Activated naive CD4-positive, alpha-beta T cell treated with anti-CD3 and anti-CD28 coated beads, Interleukin-2, amount 10 ng/mL, durations not matched to agents 7 days and 5 days (primary cell): Measurements from ENCODE around the gene MRPL58.

Experiments used
- CTCF ChIA-PET: fragments of 350-600 bp; sonication (Branson Sonifier 250); formaldehyde crosslinking; loops from one replicate; lab custom pipeline; 2021; ENCODE audit warnings: antibody characterized with exemption; lab: Charles Lee
- DNase-seq: peaks from one replicate; pipeline ENCODE4 v3.0.0-alpha.2; 2020
- H3K27ac Mint-ChIP-seq: one replicate; pipeline ENCODE4 v1.8.0; 2021; ENCODE audit warnings: mild to moderate bottlenecking, moderate library complexity, mixed read lengths
- H3K27me3 Mint-ChIP-seq: one replicate; pipeline ENCODE4 v1.8.0; 2021; ENCODE audit warnings: mild to moderate bottlenecking, mixed read lengths
- H3K36me3 Mint-ChIP-seq: one replicate; pipeline ENCODE4 v1.8.0; 2021; ENCODE audit warnings: mixed read lengths
- H3K4me1 Mint-ChIP-seq: one replicate; pipeline ENCODE4 v1.8.0; 2021; ENCODE audit warnings: mixed read lengths
- H3K4me3 Mint-ChIP-seq: one replicate; pipeline ENCODE4 v1.8.0; 2021; ENCODE audit warnings: mild to moderate bottlenecking, moderate library complexity, mixed read lengths
- H3K9me3 Mint-ChIP-seq: one replicate; pipeline ENCODE4 v1.8.0; 2021; ENCODE audit warnings: mixed read lengths

Gene MRPL58

DNA sequence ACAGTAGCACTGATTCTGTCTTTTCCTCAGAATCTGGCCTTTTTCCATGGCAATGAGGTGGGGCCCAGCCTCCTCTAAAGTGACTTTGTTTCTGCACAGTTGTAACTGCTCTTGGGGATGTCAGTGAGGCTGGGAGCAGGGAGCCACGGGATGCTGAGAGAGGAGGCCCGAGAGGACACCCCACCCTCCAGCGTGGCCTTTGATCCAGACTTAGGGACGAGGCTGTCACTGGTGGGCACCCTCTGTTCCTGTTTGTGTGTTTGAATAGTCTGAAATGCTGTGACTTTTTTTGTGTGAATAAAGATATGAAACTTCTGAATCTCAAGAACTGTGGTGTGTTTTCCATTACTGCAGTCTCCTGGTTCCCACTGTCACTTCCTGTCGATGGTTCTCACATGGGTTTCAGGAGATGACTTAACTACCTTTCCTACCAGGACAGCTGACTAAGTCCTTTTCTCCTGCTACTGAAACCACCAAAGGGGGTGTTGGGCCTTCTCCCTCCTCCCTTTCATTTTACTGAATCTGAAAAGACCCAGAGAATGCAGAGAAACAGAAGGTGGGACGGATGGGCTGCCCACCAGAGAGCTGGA is 53.2 kb downstream of the MRPL58 start:
- peaks cover 59% of the 10 kb centered on the region for H3K4me1 Mint-ChIP-seq
- H3K36me3 Mint-ChIP-seq = peaks cover 41% of the 10 kb centered on the region
- CTCF ChIA-PET = no interaction called here
- H3K9me3 Mint-ChIP-seq = no peaks in the 10 kb centered on the region
- H3K27ac Mint-ChIP-seq = peak overlapping the region; percentile 80
- no peak overlapping the region for H3K4me3 Mint-ChIP-seq
- no peaks in the 10 kb centered on the region for H3K27me3 Mint-ChIP-seq
- DNase-seq = no peak

- CTCF ChIA-PET = interaction anchor here (0.7 to 2.2 kb wide), 5 partner anchors 12 to 134 kb away, joined by 3 to 5 read pairs (median 3); no protein-coding TSS in a partner anchor
- H3K9me3 Mint-ChIP-seq = no peaks in the 10 kb centered on the region
- peaks cover 25% of the 10 kb centered on the region for H3K36me3 Mint-ChIP-seq
- H3K27ac Mint-ChIP-seq = peak overlapping the region; percentile 91
- peak overlapping the region; percentile 46 for H3K4me3 Mint-ChIP-seq
- no peaks in the 10 kb centered on the region for H3K27me3 Mint-ChIP-seq
- DNase-seq = peak; percentile 69
- peaks cover 47% of the 10 kb centered on the region for H3K4me1 Mint-ChIP-seq
Measured at GRCh38 chr17:75067856-75068255, 55.4 kb downstream of the MRPL58 start.

DNA sequence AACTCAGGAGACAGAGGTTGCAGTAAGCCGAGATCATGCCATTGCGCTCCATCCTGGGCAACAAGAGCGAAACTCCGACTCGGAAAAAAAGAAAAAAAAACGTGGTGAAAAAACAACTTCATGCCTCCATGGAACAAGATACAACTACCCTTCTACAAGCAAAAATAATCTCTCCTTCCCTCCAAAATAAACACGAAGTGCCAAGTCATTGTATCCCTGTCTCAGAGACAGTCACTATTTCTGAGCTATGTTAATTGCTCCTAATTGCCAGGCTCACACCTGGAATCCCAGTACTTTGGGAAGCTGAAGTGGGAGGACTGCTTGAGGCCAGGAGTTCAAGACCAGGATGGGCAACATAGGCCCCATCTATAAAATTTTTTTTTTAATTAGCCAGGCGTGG is 56.3 kb downstream of the MRPL58 start:
- DNase-seq = no peak
- Mint-ChIP-seq H3K9me3 (no peaks in the 10 kb centered on the region), H3K4me3 (no peak overlapping the region), H3K27me3 (no peaks in the 10 kb centered on the region), H3K4me1 (peaks cover 46% of the 10 kb centered on the region), H3K27ac (peak overlapping the region; percentile 64), H3K36me3 (peaks cover 19% of the 10 kb centered on the region)
- CTCF ChIA-PET = interaction anchor here (0.7 to 2.8 kb wide), 4 partner anchors 13 to 45 kb away, joined by 3 to 12 read pairs (median 5); no protein-coding TSS in a partner anchor

- Mint-ChIP-seq H3K27ac (no peak overlapping the region), H3K36me3 (peaks cover 10% of the 10 kb centered on the region), H3K27me3 (peaks cover 4% of the 10 kb centered on the region), H3K9me3 (no peaks in the 10 kb centered on the region), H3K4me1 (peaks cover 42% of the 10 kb centered on the region), H3K4me3 (no peak overlapping the region)
- CTCF ChIA-PET = interaction anchor here (0.7 to 2.8 kb wide), 10 partner anchors 10 to 132 kb away, joined by 3 to 12 read pairs (median 5); partner anchors contain the start of genes NT5C and SLC16A5
- DNase-seq = peak; percentile 49
Measured at GRCh38 chr17:75069783-75070182, 57.3 kb downstream of the MRPL58 start.
